ENCODE measurements around the gene N4BP2. TPM values are rescaled to one million over a fixed set of nuclear protein-coding genes. Genes with fewer than 3 reads are reported as not detected.
"Not testable (repeated sequence)": the region's sequence is repeated elsewhere in the genome, so short reads cannot be mapped to it uniquely, and the experiment has no call there.

The N4BP2 gene
- total RNA-seq (ENCODE audit: low replicate concordance), result 15.4 and 35.1 TPM in 2 replicates

DNA sequence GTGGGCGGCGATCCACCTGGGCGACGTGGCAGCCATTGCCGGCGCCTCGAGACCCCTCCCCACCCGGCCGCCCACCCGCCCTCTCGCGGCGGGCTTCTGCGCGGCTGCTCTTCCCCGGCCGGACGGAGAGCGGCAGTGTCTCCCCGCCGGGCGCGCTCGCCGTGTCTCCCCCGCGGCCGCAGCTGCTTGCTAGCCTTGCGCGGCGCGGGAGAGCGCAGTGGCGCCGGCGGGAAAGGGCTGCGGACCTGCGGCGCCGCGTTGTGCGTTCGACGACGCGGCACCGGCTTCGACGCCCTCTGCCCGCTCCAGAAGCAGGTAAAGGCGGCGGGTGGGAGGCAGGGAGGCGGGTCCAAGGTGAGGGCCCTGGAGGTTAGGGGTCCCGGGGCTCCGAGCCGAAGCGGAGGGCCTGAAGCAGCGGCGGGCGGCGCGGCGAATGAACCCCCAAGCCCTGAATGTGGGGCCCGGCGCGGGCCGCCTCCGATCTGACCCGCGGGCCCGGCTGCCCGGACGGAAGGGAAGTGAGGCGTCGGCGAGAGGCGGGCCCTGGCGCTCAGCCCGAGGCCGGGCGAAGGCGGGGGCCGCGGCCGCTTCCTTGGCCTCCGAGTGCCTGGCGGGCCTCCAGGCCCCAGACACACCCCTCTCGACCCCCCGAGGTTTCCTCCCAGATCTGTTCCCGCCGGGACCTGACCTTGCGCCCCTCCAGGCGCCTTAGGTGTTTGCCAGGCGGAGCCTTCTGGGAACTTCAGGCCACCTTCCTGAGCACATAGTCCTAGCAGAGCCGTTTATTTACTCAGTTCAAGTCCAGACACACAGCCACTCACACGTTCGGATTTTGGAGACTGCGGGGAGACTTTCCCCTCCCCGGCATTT lies at the start of gene N4BP2:
TSS of gene N4BP2 (plus strand) at position 135 of the 870 bp plus-strand sequence. CDS start 40,491 bp downstream, outside the sequence.
- DNase-seq (ENCODE audit: low read depth), result peak; percentile 72
- H3K4me3 ChIP-seq (ENCODE audit: low read depth, low read length), result peak within 1 kb of the TSS; percentile 82
- TF ChIP-seq, protein P1, sequence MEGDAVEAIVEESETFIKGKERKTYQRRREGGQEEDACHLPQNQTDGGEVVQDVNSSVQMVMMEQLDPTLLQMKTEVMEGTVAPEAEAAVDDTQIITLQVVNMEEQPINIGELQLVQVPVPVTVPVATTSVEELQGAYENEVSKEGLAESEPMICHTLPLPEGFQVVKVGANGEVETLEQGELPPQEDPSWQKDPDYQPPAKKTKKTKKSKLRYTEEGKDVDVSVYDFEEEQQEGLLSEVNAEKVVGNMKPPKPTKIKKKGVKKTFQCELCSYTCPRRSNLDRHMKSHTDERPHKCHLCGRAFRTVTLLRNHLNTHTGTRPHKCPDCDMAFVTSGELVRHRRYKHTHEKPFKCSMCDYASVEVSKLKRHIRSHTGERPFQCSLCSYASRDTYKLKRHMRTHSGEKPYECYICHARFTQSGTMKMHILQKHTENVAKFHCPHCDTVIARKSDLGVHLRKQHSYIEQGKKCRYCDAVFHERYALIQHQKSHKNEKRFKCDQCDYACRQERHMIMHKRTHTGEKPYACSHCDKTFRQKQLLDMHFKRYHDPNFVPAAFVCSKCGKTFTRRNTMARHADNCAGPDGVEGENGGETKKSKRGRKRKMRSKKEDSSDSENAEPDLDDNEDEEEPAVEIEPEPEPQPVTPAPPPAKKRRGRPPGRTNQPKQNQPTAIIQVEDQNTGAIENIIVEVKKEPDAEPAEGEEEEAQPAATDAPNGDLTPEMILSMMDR (IDR thresholded peaks at IDR 0.05; ENCODE audit: insufficient read depth, low read length), result peak; percentile 64

DNA sequence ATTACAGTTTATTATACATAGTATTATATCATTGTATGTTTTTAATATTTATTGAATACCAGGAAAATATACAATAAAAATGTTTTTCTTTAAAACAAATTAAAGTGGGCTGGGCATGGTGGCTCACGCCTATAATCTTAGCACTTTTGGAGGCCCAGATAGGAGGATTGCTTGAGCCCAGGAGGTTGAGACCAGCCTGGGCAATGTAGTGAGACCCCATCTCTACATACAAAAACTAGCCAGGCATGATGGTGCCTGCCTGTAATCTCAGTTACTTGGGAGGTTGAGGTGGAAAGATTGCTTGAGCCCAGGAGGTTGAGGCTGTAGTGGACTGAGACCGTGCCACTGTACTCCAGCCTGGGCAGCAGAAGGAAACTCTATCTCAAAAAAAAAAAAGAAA lies 40.6 kb upstream of the N4BP2 start:
- no peak overlapping the region for H3K4me3 ChIP-seq (ENCODE audit: low read depth, low read length)
- DNase-seq (ENCODE audit: low read depth), result no peak
- TF ChIP-seq, protein P1 (IDR thresholded peaks at IDR 0.05; ENCODE audit: insufficient read depth, low read length), result no peak

DNA sequence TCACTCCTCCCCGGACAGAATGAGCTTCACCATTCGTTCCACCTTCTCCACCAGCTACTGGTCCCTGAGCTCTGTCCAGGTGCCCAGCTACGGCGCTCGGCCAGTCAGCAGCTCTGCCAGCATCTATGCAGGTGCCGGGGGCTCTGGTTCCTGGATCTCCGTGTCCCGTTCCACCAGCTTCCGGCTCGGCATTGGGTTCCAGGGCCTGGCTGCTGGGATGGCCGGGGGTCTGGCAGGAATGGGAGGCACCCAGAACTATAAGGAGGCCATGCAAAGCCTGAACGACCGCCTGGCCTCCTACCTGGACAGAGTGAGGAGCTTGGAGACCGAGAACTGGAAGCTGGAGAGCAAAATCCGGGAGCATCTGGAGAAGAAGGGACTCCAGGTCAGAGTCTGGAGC lies 36.4 kb upstream of the N4BP2 start:
- no peak overlapping the region for H3K4me3 ChIP-seq (ENCODE audit: low read depth, low read length)
- TF ChIP-seq, protein P1 (IDR thresholded peaks at IDR 0.05; ENCODE audit: insufficient read depth, low read length), result no peak
- DNase-seq (ENCODE audit: low read depth), result no peak

DNA sequence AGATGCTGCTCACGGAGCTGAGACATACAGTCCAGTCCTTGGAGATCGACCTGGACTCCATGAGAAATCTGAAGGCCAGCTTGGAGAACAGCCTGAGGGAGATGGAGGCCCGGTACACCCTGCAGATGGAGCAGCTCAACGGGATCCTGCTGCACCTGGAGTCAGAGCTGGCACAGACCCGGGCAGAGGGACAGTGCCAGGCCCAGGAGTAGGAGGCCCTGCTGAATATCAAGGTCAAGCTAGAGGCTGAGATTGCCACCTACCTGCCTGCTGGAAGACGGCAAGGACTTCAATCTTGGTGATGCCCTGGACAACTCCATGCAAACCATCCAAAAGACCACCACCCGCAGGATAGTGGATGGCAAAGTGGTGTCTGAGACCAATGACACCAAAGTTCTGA lies 35.5 kb upstream of the N4BP2 start:
- DNase-seq (ENCODE audit: low read depth); H3K4me3 ChIP-seq (ENCODE audit: low read depth, low read length): not testable (repeated sequence)

DNA sequence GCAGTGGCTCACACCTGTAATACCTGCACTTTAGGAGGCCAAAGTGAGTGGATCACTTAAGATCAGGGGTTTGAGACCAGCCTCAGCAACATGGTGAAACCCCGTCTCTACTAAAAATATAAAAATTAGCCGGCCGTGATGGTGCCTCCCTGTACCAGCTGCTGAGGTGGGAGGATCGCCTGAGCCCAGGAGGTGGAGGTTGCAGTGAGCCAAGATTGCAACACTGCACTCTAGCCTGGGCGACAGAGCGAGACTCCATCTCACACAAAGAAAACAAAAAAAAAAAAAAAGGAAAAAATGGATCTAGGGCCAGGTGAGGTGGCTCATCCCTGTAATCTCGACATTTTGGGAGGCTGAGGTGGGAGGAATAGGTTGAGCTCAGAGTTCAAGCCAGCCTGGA lies 32.6 kb upstream of the N4BP2 start:
- DNase-seq (ENCODE audit: low read depth), result not testable (repeated sequence)

DNA sequence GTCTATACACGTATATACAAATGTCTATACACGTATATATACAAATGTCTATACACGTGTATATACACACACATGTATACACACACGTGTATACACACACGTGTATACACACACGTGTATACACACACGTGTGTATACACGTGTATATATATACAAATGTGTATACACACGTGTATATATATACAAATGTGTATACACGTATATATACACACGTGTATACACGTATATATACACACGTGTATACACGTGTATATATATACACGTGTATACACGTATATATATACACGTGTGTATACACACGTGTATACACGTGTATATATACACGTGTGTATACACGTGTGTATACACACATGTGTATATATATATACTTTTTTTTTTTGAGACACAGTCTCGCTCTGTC lies 23.9 kb upstream of the N4BP2 start:
- H3K4me3 ChIP-seq (ENCODE audit: low read depth, low read length), result no peak overlapping the region
- TF ChIP-seq, protein P1 (IDR thresholded peaks at IDR 0.05; ENCODE audit: insufficient read depth, low read length), result no peak
- no peak for DNase-seq (ENCODE audit: low read depth)

More for the DNA sequence above, 32.6 kb upstream of the N4BP2 start:
- H3K4me3 ChIP-seq (ENCODE audit: low read depth, low read length), result not testable (repeated sequence)

DNA sequence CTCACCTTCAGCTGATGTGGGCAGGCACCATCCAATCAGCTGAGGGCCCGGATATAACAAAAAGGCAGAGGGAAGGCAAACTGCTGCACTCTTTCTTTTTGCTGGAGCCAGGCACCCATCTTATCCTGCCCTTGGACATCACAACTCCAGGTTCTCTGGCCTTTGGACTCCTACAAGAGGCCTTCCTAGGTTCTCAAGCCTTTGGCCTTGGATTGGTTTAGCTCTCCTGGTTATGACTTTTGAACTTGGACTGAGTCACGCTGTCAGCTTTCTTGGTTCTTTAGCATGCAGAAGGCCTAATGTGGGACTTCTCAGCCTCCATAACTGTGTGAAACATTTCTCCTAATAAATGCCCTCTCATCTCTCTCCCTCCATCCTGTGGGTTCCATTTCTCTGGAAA lies 23.0 kb upstream of the N4BP2 start:
- TF ChIP-seq, protein P1 (IDR thresholded peaks at IDR 0.05; ENCODE audit: insufficient read depth, low read length), result no peak
- DNase-seq (ENCODE audit: low read depth), result no peak
- H3K4me3 ChIP-seq (ENCODE audit: low read depth, low read length), result no peak overlapping the region

DNA sequence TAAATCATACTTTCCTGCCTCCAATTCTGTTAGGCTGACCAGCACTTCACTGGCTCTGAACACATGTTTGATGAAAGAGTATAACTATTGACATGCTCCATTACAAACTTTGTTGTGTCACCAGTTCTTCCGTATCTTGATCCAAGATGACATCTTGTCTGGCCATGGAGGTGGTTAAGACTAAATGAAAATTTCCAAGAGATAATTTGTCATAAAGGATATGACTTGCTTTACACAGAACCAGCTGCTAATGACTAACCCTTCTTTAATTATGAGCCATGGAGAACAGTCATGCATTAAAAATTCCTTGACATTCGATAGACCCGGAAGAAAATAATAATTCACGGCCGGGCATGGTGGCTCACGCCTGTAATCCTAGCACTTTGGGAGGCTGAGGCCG lies 17.7 kb upstream of the N4BP2 start:
- DNase-seq (ENCODE audit: low read depth), result peak; percentile 5

More for the DNA sequence above, 17.7 kb upstream of the N4BP2 start:
- TF ChIP-seq, protein P1 (IDR thresholded peaks at IDR 0.05; ENCODE audit: insufficient read depth, low read length), result no peak
- no peak overlapping the region for H3K4me3 ChIP-seq (ENCODE audit: low read depth, low read length)

Data from fibroblast of the aortic adventitia (primary cell).